Activated CD4-positive, alpha-beta memory T cell treated with anti-CD3 and anti-CD28 coated beads, Interleukin-2, amount 10 ng/mL, durations not matched to agents 7 days and 5 days (primary cell): ENCODE data around the gene PPY. TPM values are rescaled to one million over a fixed set of nuclear protein-coding genes. Genes with fewer than 3 reads are reported as not detected.
"Not testable (repeated sequence)": the region's sequence is repeated elsewhere in the genome, so short reads cannot be mapped to it uniquely, and the experiment has no call there.

Experiments
- CTCF ChIA-PET: fragments of 350-600 bp; sonication (Branson Sonifier 250); formaldehyde crosslinking; loops from one replicate; lab custom pipeline; 2021; ENCODE audit warnings: antibody characterized with exemption, inconsistent platforms; lab: Charles Lee
- POLR2A ChIA-PET: fragments of 350-600 bp; sonication (Branson Sonifier 250); formaldehyde crosslinking; loops from one replicate; lab custom pipeline; 2021; ENCODE audit warnings: antibody characterized with exemption; lab: Charles Lee
- DNase-seq: peaks from one replicate; pipeline ENCODE4 v3.0.0-alpha.2; 2020
- H3K27ac Mint-ChIP-seq: one replicate; pipeline ENCODE4 v1.8.0; 2021; ENCODE audit warnings: mild to moderate bottlenecking, mixed read lengths
- H3K27me3 Mint-ChIP-seq: one replicate; pipeline ENCODE4 v1.8.0; 2021; ENCODE audit warnings: mixed read lengths
- H3K36me3 Mint-ChIP-seq: one replicate; pipeline ENCODE4 v1.8.0; 2021; ENCODE audit warnings: low read depth, mixed read lengths
- H3K4me1 Mint-ChIP-seq: one replicate; pipeline ENCODE4 v1.8.0; 2021; ENCODE audit warnings: mixed read lengths
- H3K4me3 Mint-ChIP-seq: one replicate; pipeline ENCODE4 v1.8.0; 2021; ENCODE audit warnings: mild to moderate bottlenecking, mixed read lengths
- H3K9me3 Mint-ChIP-seq: one replicate; pipeline ENCODE4 v1.8.0; 2021; ENCODE audit warnings: mixed read lengths
- total RNA-seq, 2 experiments: library from RNA; stranded (reverse); gene quantifications; one replicate each; pipeline ENCODE4 v1.2.3, GENCODE V29; 2021

The PPY gene
- total RNA-seq, 2 experiments from 2014 or later, result not detected

DNA sequence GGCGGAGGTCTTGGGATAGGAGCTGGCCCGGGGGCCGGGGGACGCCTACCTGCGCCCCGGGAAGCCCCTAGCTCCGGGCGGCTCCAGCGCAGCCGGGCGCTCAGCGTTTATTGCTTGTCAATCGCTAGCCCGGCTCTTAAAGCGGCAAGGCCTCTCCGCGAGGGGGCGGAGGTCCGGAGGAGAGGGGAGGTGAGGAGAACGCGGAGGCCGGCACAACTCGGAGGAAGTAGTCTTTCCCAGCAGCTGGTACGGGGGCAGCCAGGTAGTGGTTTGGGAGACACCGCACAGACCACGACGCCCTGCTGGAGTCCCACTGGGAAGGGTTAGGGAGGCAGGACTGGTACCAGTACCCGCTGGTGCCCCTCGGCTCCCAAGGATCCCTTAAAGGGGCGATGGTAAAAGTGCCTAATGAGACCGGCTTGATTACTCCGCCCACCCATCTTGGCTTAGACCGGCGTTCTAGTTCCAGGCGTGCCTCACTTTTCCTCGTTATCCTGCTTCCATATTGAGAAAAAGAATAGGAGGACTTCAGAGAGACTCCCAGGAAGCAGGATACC lies 34.8 kb downstream of the PPY start, which contains the start of gene MPP2:
MPP2 (minus strand) TSS at position 112 of the 557 bp plus-strand sequence. CDS start 3,076 bp downstream, outside the sequence.
- POLR2A ChIA-PET, result interaction anchor here (0.6 kb wide), 1 partner anchor 102 kb away, joined by 3 read pairs; no protein-coding TSS in a partner anchor
- Mint-ChIP-seq H3K27ac (no peak within 1 kb of the TSS), H3K9me3 (no peaks in the 10 kb centered on the region), H3K36me3 (no peaks in the 10 kb centered on the region), H3K4me1 (peaks cover 9% of the 10 kb centered on the region), H3K4me3 (no peak within 1 kb of the TSS), H3K27me3 (peaks cover 56% of the 10 kb centered on the region)
- CTCF ChIA-PET, result interaction anchor here (1.4 to 4.5 kb wide), 2 partner anchors 36 to 135 kb away, joined by 4 to 25 read pairs; partner anchors contain the start of gene PPY
- DNase-seq, result peak; percentile 37

DNA sequence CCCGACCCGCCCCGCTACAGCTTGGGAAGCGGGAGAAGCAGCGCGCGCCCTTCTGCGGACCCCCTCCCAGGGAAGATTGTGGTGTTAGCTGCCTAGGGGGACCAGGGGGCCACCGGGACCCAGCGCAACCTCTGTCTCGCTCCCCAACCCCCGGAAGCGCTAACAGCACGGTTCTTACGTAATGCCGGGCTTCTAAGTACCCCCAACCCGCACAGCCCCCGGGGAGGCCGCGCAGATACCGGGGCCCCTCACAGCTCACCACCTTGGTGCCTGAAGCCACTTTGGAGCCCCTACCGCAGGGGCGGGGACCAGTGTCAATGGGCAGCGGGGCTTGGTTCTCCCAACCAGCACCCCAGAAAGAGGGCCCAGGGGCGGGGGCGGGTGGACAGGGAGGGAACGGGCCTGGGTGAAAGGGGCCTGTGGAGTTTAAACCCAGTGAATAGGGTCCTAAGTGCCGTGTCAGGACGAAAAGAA lies 35.3 kb downstream of the PPY start:
- Mint-ChIP-seq H3K27me3 (peaks cover 56% of the 10 kb centered on the region), H3K4me3 (no peak overlapping the region), H3K27ac (no peak overlapping the region), H3K4me1 (peaks cover 9% of the 10 kb centered on the region), H3K36me3 (no peaks in the 10 kb centered on the region), H3K9me3 (no peaks in the 10 kb centered on the region)
- ChIA-PET CTCF (interaction anchor here (1.4 to 4.5 kb wide), 2 partner anchors 36 to 136 kb away, joined by 4 to 25 read pairs; partner anchors contain the start of gene PPY), POLR2A (interaction anchor here (0.6 kb wide), 1 partner anchor 102 kb away, joined by 3 read pairs; no protein-coding TSS in a partner anchor)
- DNase-seq, result no peak

DNA sequence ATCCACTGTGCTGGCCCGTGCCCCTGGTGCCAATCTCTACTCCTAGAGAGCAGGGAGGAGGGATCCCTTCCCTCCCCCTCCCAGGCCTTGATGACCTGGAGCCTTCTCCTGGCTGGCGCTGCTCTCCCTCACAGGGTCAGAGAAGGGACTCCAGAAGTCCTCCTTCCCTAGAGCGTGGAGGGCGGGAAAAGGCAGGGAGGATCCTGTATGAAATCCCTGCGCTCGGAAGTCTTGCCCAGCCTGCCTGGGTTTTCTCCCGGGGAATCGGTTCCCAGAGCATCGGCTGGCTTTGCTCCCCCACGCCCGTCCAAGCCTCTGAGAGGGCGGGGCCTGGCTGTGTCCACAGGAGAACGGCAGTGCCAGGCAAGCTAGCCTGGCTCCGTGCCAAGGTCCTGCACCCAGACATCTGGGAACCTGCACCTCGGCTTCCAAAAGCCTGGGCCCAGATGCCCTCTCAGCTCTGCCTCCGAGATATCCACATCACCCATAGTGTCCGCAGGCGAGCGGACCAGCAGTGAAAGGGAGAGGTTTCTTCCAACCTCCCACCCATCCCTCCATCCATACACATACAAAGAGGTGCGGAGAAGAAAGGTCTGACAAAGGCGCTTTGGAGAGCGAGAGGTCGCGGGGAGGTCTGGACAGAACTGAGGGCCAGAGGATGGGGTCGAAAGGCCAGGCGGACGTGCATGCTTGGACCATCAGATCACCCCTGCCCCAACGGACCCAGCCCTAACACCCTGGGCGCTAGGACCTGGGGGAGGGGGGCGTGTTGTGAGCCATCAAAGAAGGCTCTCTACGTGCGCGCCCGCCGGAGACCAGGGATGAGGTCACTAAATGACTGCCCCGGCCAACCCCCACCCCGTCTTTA lies 36.1 kb downstream of the PPY start:
- ChIA-PET CTCF (interaction anchor here (4.5 kb wide), 1 partner anchor 37 kb away, joined by 25 read pairs; the partner anchor contains the start of gene PPY), POLR2A (no interaction called here)
- H3K4me3 Mint-ChIP-seq, result no peak overlapping the region
- no peak overlapping the region for H3K27ac Mint-ChIP-seq
- no peaks in the 10 kb centered on the region for H3K36me3 Mint-ChIP-seq
- DNase-seq, result no peak
- H3K4me1 Mint-ChIP-seq, result peaks cover 10% of the 10 kb centered on the region
- H3K27me3 Mint-ChIP-seq, result peaks cover 61% of the 10 kb centered on the region
- H3K9me3 Mint-ChIP-seq, result no peaks in the 10 kb centered on the region

DNA sequence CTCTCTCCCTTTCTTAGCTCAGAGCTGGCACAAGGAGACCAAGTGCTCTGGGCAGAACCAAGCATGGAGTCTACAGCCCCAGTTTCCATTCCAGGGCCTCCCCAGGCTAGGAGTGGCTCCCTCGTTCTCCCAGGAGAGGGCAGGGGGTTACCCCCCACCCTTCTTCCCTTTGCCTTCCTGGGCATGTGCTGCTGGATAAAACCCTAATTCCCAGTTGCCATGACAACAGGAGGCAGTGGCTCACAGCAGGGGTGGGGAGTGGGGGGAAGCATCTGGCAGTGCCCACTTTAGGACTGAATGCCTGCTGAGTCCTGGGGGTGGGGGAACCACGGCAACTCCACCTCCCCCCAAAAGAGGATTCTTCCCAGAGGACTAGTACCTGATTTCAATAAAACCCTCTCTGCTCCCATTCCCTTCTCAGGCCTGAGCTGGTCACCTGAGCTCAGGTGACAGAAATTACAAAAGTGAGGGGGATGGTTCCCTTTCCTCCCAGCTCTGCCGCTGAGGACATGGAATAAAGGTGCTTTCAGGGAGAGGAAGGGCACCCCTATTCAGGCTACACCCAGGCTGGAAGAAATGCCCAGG lies 36.8 kb downstream of the PPY start:
- H3K4me3 Mint-ChIP-seq, result no peak overlapping the region
- no peak for DNase-seq
- ChIA-PET POLR2A (no interaction called here), CTCF (no interaction called here)
- H3K36me3 Mint-ChIP-seq, result no peaks in the 10 kb centered on the region
- H3K9me3 Mint-ChIP-seq, result no peaks in the 10 kb centered on the region
- H3K4me1 Mint-ChIP-seq, result peaks cover 17% of the 10 kb centered on the region
- H3K27me3 Mint-ChIP-seq, result peaks cover 63% of the 10 kb centered on the region
- H3K27ac Mint-ChIP-seq, result no peak overlapping the region

DNA sequence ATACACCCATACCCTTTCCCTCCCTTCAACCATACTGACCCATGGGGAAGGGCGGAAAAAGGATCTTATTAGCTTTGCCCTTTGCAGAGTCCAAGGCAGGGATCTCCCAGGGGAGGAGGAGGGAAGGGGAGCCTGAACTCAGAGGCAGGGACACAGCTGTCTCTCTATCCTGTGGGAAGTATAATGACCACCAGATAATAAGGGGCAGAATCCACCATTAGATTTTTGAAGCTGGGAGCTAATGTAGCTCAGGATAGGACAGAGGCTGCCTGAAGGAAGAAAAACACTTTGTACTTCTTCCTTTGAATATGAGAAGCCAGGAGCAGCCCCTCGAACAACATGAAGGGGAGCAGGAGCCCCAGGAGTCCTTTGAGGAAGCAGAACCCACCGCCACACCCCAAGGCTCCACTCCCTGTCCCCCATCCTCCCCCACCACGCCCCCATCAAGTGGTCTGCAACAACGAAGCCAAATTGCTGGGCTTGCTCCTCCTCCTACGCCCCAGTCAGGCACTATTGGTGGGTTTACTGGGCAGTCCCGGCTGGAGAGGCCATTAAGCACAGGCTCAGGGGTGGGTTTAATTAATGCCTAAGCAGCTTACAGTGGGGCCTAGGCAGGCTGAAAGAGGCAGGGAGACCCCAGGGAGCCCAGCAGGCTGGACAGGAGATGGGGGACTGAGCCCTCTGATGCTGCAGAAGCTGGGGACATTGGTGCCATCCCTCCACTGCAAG lies 40.3 kb downstream of the PPY start:
- H3K4me3 Mint-ChIP-seq, result no peak overlapping the region
- H3K36me3 Mint-ChIP-seq, result no peaks in the 10 kb centered on the region
- no peak overlapping the region for H3K27ac Mint-ChIP-seq
- H3K9me3 Mint-ChIP-seq, result no peaks in the 10 kb centered on the region
- DNase-seq, result no peak
- ChIA-PET POLR2A (no interaction called here), CTCF (interaction anchor here (0.8 to 0.9 kb wide), 2 partner anchors 8 to 21 kb away, joined by 3 to 6 read pairs; no protein-coding TSS in a partner anchor)
- peaks cover 43% of the 10 kb centered on the region for H3K27me3 Mint-ChIP-seq
- peaks cover 19% of the 10 kb centered on the region for H3K4me1 Mint-ChIP-seq

DNA sequence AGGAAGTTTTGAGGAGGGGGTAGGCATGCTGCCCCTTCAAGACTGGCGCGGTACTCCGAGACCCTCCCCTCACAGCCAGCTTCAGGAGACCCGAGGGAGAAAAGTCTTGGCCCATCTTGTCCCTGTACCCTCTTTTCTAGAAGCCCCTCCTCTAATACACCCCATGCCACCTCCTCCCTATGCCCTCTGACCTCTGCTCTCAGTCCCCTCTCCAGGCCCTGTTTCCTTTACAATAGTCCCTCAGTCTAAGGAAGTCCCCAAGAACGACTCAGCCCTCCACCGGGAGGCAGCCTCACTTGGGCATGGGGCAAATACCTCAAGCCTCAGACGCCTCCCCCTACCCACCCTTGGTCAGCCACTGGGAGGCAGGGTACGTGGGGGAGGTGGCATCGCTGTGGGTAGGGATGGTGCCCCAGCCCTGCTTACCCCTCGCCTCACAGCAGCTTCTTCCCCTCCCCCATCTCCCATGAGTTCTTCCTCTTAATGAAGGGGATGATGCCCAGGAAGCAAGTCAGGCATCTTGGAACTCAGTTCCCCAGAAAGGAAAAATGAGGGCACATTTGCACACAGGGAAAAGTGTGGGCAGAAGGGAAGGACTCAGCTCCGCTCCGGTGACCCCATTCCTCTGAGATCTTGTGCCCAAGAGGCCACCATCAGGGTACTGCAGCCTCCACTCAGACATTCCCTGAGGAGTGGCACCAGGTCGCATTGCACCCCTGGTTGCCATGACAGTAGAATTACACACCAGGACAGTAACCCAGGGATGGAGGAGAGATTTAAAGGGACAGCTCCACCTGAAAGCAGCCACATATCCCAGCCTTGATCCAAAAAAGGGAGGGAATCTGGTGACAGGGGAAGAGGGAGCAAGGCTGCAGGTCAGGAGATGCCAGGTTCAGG lies 41.2 kb downstream of the PPY start:
- H3K4me1 Mint-ChIP-seq, result peaks cover 13% of the 10 kb centered on the region
- no peak overlapping the region for H3K27ac Mint-ChIP-seq

DNA sequence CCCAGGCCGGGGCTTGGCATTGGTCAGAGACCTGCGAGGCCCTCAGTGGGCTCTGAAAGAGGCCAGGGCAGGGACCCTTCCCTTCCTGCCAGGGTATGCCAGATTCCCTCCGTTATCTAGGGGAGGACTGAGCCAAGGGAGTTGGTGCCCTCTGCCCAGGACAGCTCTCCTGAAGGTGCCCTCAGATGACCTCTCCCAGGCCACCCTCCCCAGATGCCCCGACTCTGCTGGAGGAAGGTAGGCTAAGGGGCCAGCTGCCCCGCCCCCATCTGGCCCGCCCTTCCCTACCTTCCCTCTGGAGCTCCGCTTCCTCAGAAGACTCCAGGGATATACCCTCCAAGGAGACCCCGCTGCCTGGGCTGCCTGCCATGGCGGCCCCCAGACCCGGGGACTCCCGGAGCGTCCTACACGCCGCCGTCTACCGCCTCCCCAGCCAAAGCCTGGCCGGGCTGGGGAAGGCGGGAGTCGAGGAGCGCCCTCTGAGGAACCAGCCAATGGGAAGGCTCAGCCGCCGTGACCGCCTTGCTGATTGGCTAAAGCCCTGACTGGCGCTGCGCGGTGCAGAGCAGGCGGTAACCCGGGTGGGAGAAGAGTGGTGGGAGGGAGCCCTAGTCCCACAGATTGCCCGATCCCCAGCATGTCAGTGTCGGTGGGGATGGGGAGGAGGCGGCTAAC lies 42.0 kb downstream of the PPY start:
- H3K36me3 Mint-ChIP-seq, result no peaks in the 10 kb centered on the region
- H3K4me1 Mint-ChIP-seq, result peaks cover 13% of the 10 kb centered on the region
- ChIA-PET POLR2A (interaction anchor here (1.0 kb wide), 1 partner anchor 10 kb away, joined by 4 read pairs; no protein-coding TSS in a partner anchor), CTCF (interaction anchor here (1.9 to 3.9 kb wide), 2 partner anchors 10 to 21 kb away, joined by 9 to 16 read pairs; no protein-coding TSS in a partner anchor)
- H3K27me3 Mint-ChIP-seq, result peaks cover 40% of the 10 kb centered on the region
- no peaks in the 10 kb centered on the region for H3K9me3 Mint-ChIP-seq
- no peak overlapping the region for H3K27ac Mint-ChIP-seq
- peak; percentile 86 for DNase-seq
- peak overlapping the region; percentile 66 for H3K4me3 Mint-ChIP-seq

More for the DNA sequence above, 41.2 kb downstream of the PPY start:
- H3K9me3 Mint-ChIP-seq, result no peaks in the 10 kb centered on the region
- no peak for DNase-seq
- peak overlapping the region; percentile 66 for H3K4me3 Mint-ChIP-seq
- ChIA-PET POLR2A (no interaction called here), CTCF (interaction anchor here (0.9 to 3.9 kb wide), 2 partner anchors 9 to 22 kb away, joined by 6 to 16 read pairs; no protein-coding TSS in a partner anchor)
- H3K36me3 Mint-ChIP-seq, result no peaks in the 10 kb centered on the region
- peaks cover 42% of the 10 kb centered on the region for H3K27me3 Mint-ChIP-seq

DNA sequence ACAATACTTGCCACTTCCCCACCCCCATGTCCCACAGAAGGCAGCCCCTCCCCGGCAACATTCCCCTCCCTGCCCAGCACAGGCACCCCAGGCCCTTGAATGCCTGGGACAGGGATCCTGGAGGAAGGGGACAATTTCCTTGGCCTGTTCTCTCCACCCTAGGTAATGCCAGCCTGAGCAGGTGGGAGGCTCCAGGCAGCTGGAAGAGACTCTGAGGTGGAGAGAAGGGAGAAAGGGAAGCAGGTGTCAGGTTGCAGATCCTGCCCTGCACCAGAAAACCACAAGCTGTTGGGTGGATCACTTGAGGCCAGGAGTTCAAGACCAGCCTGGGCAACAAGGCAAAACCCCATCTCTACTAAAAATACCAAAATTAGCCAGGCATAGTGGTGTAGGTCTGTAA lies 43.8 kb downstream of the PPY start:
- H3K4me1 Mint-ChIP-seq, result peaks cover 13% of the 10 kb centered on the region
- H3K4me3 Mint-ChIP-seq, result no peak overlapping the region
- H3K27ac Mint-ChIP-seq, result no peak overlapping the region
- POLR2A ChIA-PET, result interaction anchor here (0.6 kb wide), 1 partner anchor 39 kb away, joined by 3 read pairs; no protein-coding TSS in a partner anchor
- H3K36me3 Mint-ChIP-seq, result no peaks in the 10 kb centered on the region
- no peaks in the 10 kb centered on the region for H3K9me3 Mint-ChIP-seq
- CTCF ChIA-PET, result interaction anchor here (0.9 to 3.9 kb wide), 5 partner anchors 10 to 504 kb away, joined by 3 to 16 read pairs (median 4); no protein-coding TSS in a partner anchor
- DNase-seq, result no peak
- peaks cover 26% of the 10 kb centered on the region for H3K27me3 Mint-ChIP-seq

DNA sequence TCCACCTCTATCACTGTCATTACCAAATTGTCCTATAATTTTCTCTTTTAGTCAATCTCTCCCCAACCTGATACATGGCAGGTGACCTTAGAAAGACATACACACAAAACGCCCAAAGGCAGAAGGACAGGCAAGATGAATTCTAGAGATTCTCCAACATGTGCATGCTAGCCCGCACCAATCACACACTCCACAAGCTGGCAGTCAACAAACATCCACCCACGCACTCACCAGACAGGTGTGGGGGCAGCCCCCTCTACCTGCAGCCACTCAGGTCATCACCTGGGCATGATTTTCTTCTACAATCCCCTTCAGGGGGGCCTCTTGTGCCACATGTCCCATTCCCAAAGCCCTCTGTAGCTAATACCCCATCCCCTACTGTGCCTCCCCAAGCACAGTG lies 44.4 kb downstream of the PPY start:
- H3K4me1 Mint-ChIP-seq, result peaks cover 13% of the 10 kb centered on the region
- DNase-seq, result no peak
- H3K27me3 Mint-ChIP-seq, result peaks cover 26% of the 10 kb centered on the region
- no peaks in the 10 kb centered on the region for H3K9me3 Mint-ChIP-seq
- no peak overlapping the region for H3K4me3 Mint-ChIP-seq
- ChIA-PET CTCF (interaction anchor here (0.6 to 3.9 kb wide), 2 partner anchors 18 to 320 kb away, joined by 3 to 16 read pairs; no protein-coding TSS in a partner anchor), POLR2A (no interaction called here)
- H3K36me3 Mint-ChIP-seq, result no peaks in the 10 kb centered on the region
- H3K27ac Mint-ChIP-seq, result no peak overlapping the region

DNA sequence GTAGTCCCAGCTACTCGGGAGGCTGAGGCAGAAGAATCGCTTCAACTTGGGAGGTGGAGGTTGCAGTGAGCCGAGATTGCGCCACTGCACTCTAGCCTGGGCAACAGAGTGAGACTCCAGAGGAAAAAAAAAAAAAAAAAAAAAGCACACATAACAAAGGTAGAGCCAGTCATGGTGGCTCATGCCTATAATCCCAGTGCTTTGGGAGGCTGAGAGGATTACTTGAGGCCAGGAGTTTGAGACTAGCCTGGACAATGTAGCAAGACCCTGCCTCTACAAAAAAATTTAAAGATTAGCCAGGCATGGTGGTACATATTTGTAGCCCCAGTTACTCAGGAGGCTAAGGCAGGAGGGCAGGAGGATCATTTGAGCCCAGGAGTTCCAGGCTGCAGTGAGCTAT lies 47.8 kb downstream of the PPY start:
- H3K9me3 Mint-ChIP-seq, POLR2A ChIA-PET, DNase-seq, H3K4me3 Mint-ChIP-seq, H3K36me3 Mint-ChIP-seq, H3K4me1 Mint-ChIP-seq, H3K27ac Mint-ChIP-seq: not testable (repeated sequence)
- peaks cover 21% of the 10 kb centered on the region for H3K27me3 Mint-ChIP-seq
- CTCF ChIA-PET, result interaction anchor here (0.7 to 1.1 kb wide), 2 partner anchors 15 to 31 kb away, joined by 3 read pairs; no protein-coding TSS in a partner anchor

DNA sequence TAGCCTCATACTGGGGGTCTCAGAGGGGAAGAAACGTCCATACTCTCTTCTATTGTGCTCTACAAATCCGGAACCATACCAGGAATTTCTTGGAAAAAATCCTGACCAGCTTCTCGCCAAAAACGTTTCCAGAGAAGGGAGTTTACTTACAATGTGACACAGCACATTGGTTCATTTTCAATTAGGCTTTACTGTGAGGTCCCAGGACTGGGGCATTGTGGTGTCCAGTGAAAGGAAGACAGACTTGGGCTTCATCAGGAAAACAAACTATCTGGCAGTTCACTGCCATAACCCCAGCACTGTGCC lies 49.7 kb downstream of the PPY start:
- Mint-ChIP-seq H3K36me3 (no peaks in the 10 kb centered on the region), H3K27me3 (peaks cover 18% of the 10 kb centered on the region), H3K9me3 (no peaks in the 10 kb centered on the region), H3K4me3 (no peak overlapping the region), H3K27ac (no peak overlapping the region), H3K4me1 (no peaks in the 10 kb centered on the region)
- ChIA-PET POLR2A (no interaction called here), CTCF (interaction anchor here (2.8 kb wide), 1 partner anchor 15 kb away, joined by 13 read pairs; no protein-coding TSS in a partner anchor)
- DNase-seq, result no peak
